SK-N-SH (cell line): ENCODE data around the gene SLC22A23.

Experiments used
- CTCF ChIP-seq: fragments of 200-600 bp; sonication (generic); IDR thresholded peaks from 2 replicates; pipeline ENCODE4 v1.6.1; 2017; ENCODE audit warnings: antibody characterized with exemption, mild to moderate bottlenecking, moderate library complexity
- EP300 ChIP-seq, 2 experiments: IDR thresholded peaks; 2 replicates each; pipeline versions ENCODE4 v1.4.0 to v1.6.1; 2012; ENCODE audit warnings: borderline replicate concordance in 1 of 2, low read depth in 1 of 2, low read length in 1 of 2
- FOSL2 ChIP-seq: IDR thresholded peaks from 2 replicates; pipeline ENCODE4 v1.4.0; 2012; ENCODE audit warnings: low read depth, mild to moderate bottlenecking, moderate library complexity, borderline replicate concordance
- FOXM1 ChIP-seq: IDR thresholded peaks from 2 replicates; pipeline ENCODE4 v1.4.0; 2012; ENCODE audit warnings: low read depth, mild to moderate bottlenecking
- MXI1 ChIP-seq: IDR thresholded peaks from 2 replicates; pipeline ENCODE4 v1.6.1; 2012; ENCODE audit warnings: mild to moderate bottlenecking, low read depth, low read length, improper control_type of control experiment
- POLR2AphosphoS5 ChIP-seq: IDR thresholded peaks from 2 replicates; pipeline ENCODE4 v1.6.1; 2012; ENCODE audit warnings: low read depth, low read length
- REST ChIP-seq: IDR thresholded peaks from 2 replicates; pipeline ENCODE4 v1.6.1; 2012; ENCODE audit warnings: mild to moderate bottlenecking, low read depth, low read length, moderate library complexity
- TAF1 ChIP-seq: IDR thresholded peaks from 2 replicates; pipeline ENCODE4 v1.6.1; 2012; ENCODE audit warnings: low read depth, mild to moderate bottlenecking, low read length, moderate library complexity, borderline replicate concordance
- TF ChIP-seq, protein P1 (sequence below): fragments of 150-350 bp; IDR thresholded peaks from 2 replicates; pipeline ENCODE4 v1.6.1; 2017; ENCODE audit warnings: antibody characterized with exemption, low read length, low read depth, borderline replicate concordance
- TF ChIP-seq, protein P2 (sequence below): IDR thresholded peaks from 2 replicates; pipeline ENCODE4 v1.4.0; 2012; ENCODE audit warnings: low read depth, borderline replicate concordance

GRCh38 chr6:3296078-3296477, 160.8 kb downstream of the SLC22A23 start:
- TF ChIP-seq MXI1 (no peak), TAF1 (no peak), EP300 (IDR thresholded peaks at IDR 0.05; ENCODE audit: borderline replicate concordance in 1 of 2, low read depth in 1 of 2, low read length in 1 of 2) (no peak), CTCF (no peak), POLR2AphosphoS5 (no peak), REST (no peak), FOXM1 (no peak), FOSL2 (no peak)
- TF ChIP-seq, protein P1, sequence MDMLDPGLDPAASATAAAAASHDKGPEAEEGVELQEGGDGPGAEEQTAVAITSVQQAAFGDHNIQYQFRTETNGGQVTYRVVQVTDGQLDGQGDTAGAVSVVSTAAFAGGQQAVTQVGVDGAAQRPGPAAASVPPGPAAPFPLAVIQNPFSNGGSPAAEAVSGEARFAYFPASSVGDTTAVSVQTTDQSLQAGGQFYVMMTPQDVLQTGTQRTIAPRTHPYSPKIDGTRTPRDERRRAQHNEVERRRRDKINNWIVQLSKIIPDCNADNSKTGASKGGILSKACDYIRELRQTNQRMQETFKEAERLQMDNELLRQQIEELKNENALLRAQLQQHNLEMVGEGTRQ: no peak
- TF ChIP-seq, protein P2, sequence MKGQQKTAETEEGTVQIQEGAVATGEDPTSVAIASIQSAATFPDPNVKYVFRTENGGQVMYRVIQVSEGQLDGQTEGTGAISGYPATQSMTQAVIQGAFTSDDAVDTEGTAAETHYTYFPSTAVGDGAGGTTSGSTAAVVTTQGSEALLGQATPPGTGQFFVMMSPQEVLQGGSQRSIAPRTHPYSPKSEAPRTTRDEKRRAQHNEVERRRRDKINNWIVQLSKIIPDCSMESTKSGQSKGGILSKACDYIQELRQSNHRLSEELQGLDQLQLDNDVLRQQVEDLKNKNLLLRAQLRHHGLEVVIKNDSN: no peak
